K562 (cell line): Measurements from ENCODE around the gene MOK. TPM values are rescaled to one million over a fixed set of nuclear protein-coding genes. Genes with fewer than 3 reads are reported as not detected.

Source experiments
- ATAC-seq: fragments of 200-7000 bp; cut with Tn5 transposase; 3 replicates; pipeline ENCODE4 v1.9.1; 2020; ENCODE audit warnings: moderate library complexity
- BruUV-seq: library from RNA; stranded (reverse); fragments of 400-500 nt; replicated peaks from 2 replicates; lab custom pipeline; 2021; lab: Mats Ljungman, UMichigan
- CTCF ChIA-PET: fragments of 300-600 bp; formaldehyde crosslinking; extraction: SDS; loops from one replicate; lab custom pipeline; 2021; ENCODE audit warnings: low intra/inter-chr PET ratio; lab: Yijun Ruan, JAX
- POLR2A ChIA-PET: fragments of 300-600, 350-650 bp; sonication (Branson Sonifier 250); formaldehyde crosslinking; extraction: SDS; loops from one replicate; lab custom pipeline; 2021; ENCODE audit warnings: antibody characterized with exemption, inconsistent platforms; lab: Yijun Ruan, JAX
- DNase-seq, 4 experiments: peaks; one replicate each; pipeline versions ENCODE4 v3.0.0 to v3.0.0-alpha.2; 2011 to 2018; ENCODE audit warnings: low spot score in 3 of 4, mixed read lengths in 3 of 4; ENCODE audit errors: extremely low read depth in 1 of 4
- FAIRE-seq: peaks from 2 replicates; lab custom pipeline; 2011; peaks lifted over from hg19 to GRCh38; lab: Jason Lieb, UNC
- H2AFZ ChIP-seq: 2 replicates; pipeline ENCODE4 v1.6.0; 2011; ENCODE audit warnings: low read depth, low read length, control low read depth, inconsistent platforms
- H3K27ac ChIP-seq: fragments of 200-600 bp; 3 replicates; pipeline ENCODE4 v1.8.0; 2011; ENCODE audit warnings: low read depth, mild to moderate bottlenecking, control low read depth, inconsistent platforms, low read length, moderate library complexity, mixed read lengths; ENCODE audit errors: extremely low read depth
- H3K27me3 ChIP-seq, 2 experiments: fragments of 300-600 bp in 1 of 2; 2 replicates in 1 of 2; 3 replicates in 1 of 2; pipeline versions ENCODE4 v1.6.0 to v1.8.0; 2011; ENCODE audit warnings: inconsistent platforms in 2 of 2, low read length in 2 of 2, mild to moderate bottlenecking in 1 of 2, mixed read lengths in 1 of 2, moderate library complexity in 1 of 2; ENCODE audit not compliant: control insufficient read depth in 2 of 2, insufficient read depth in 2 of 2
- H3K36me3 ChIP-seq: fragments of 300-600 bp; 3 replicates; pipeline ENCODE4 v1.8.0; 2011; ENCODE audit warnings: mild to moderate bottlenecking, low read length, inconsistent platforms; ENCODE audit not compliant: control insufficient read depth, insufficient read depth
- H3K4me1 ChIP-seq, 2 experiments: fragments of 200-600 bp in 1 of 2; replicated peaks in 1 of 2; 2 replicates in 1 of 2; 3 replicates in 1 of 2; pipeline versions ENCODE4 v1.5.1 to v1.8.0; 2011; ENCODE audit warnings: inconsistent platforms in 2 of 2, low read length in 2 of 2, mild to moderate bottlenecking in 1 of 2, mixed read lengths in 1 of 2, moderate library complexity in 1 of 2; ENCODE audit not compliant: control insufficient read depth in 2 of 2, insufficient read depth in 2 of 2
- H3K4me2 ChIP-seq: 2 replicates; pipeline ENCODE4 v1.6.1; 2011; ENCODE audit warnings: low read length, control low read depth, inconsistent platforms, mixed read lengths; ENCODE audit not compliant: insufficient read depth
- H3K4me3 ChIP-seq: fragments of 200-600 bp; sonication (generic), shearing (Covaris generic); 2 replicates; pipeline ENCODE4 v1.5.1; 2016; ENCODE audit warnings: control low read depth, inconsistent platforms
- H3K79me2 ChIP-seq: fragments of 200-600 bp; 3 replicates; pipeline ENCODE4 v1.8.0; 2011; ENCODE audit warnings: low read length, inconsistent platforms; ENCODE audit not compliant: control insufficient read depth, insufficient read depth
- H3K9ac ChIP-seq, 2 experiments: 2 replicates each; pipeline versions ENCODE4 v1.6.0 to v1.6.1; 2011; ENCODE audit warnings: low read depth in 2 of 2, low read length in 2 of 2, control low read depth in 1 of 2, inconsistent platforms in 1 of 2, mild to moderate bottlenecking in 1 of 2, mixed read lengths in 1 of 2; ENCODE audit not compliant: insufficient read depth in 1 of 2
- H3K9me1 ChIP-seq: one replicate; pipeline ENCODE4 v1.6.0; 2011; ENCODE audit warnings: inconsistent platforms, mild to moderate bottlenecking, low read length, moderate library complexity; ENCODE audit not compliant: control insufficient read depth, insufficient read depth
- H3K9me3 ChIP-seq: replicated peaks from 2 replicates; pipeline ENCODE4 v1.5.1; 2011; ENCODE audit warnings: low read depth, low read length, inconsistent platforms; ENCODE audit not compliant: control insufficient read depth, insufficient read depth
- H4K20me1 ChIP-seq: replicated peaks from 2 replicates; pipeline ENCODE4 v1.6.1; 2011; ENCODE audit warnings: low read length, inconsistent platforms, mixed read lengths; ENCODE audit not compliant: control insufficient read depth, insufficient read depth
- CHD7 ChIP-seq: fragments of 200-600 bp; sonication (generic); IDR thresholded peaks from one replicate; pipeline ENCODE4 v1.6.1; 2012; ENCODE audit warnings: mild to moderate bottlenecking, low read depth, low read length, inconsistent platforms
- ESRRB ChIP-seq: fragments of 250-450 bp; sonication (Bioruptor Pico); IDR thresholded peaks from 2 replicates; pipeline ENCODE4 v1.5.0; 2020; ENCODE audit warnings: mild to moderate bottlenecking, moderate library complexity, borderline replicate concordance
- GATAD2B ChIP-seq: fragments of 450-650 bp; IDR thresholded peaks from 2 replicates; pipeline ENCODE4 v1.6.1; 2017; ENCODE audit warnings: mild to moderate bottlenecking, borderline replicate concordance
- POU5F1 ChIP-seq: fragments of 150-350 bp; IDR thresholded peaks from 2 replicates; pipeline ENCODE4 v1.6.1; 2014; ENCODE audit warnings: borderline replicate concordance, low read length, low read depth, mild to moderate bottlenecking; ENCODE audit not compliant: partially characterized antibody
- SLC30A9 ChIP-seq: fragments of 250-450 bp; sonication (Bioruptor Pico); IDR thresholded peaks from 2 replicates; pipeline ENCODE4 v1.8.0; 2022; ENCODE audit warnings: mild to moderate bottlenecking, moderate library complexity
- TSHZ1 ChIP-seq: fragments of 250-450 bp; sonication (Bioruptor Pico); IDR thresholded peaks from 2 replicates; pipeline ENCODE4 v1.4.0; 2020; ENCODE audit warnings: mild to moderate bottlenecking, moderate library complexity
- ZNF644 ChIP-seq: fragments of 200-800 bp; sonication (Bioruptor generic); IDR thresholded peaks from 2 replicates; pipeline ENCODE4 v1.6.1; 2016; ENCODE audit warnings: low read depth, missing genetic modification characterization, missing compliant biosample characterization
- WGBS: fragments of 100-300 bp; shearing (Covaris generic); methylation state at CpG from one replicate; pipeline ENCODE4 v1.1.6; 2016; ENCODE audit warnings: low coverage, mixed read lengths; ENCODE audit not compliant: insufficient coverage; ENCODE audit errors: missing lambda C conversion rate; 5-methylcytosine and 5-hydroxymethylcytosine counted together
- in situ Hi-C: fragments of 300-500 bp; cut with MboI; formaldehyde crosslinking; loops from 4 replicates; pipeline ENCODE4 v1.15.0; 2018; ENCODE audit warnings: inconsistent platforms, mixed read lengths
- intact Hi-C: fragments of 100-400 bp; cut with micrococcal nuclease; formaldehyde crosslinking; loops from 2 replicates; pipeline ENCODE4 v1.14.2; 2022
- polyA plus RNA-seq, 8 experiments: library from polyadenylated mRNA; depleted of rRNA in 4 of 8; stranded (reverse) in 5 of 8; unstranded in 3 of 8; fragments of >200 nt; fragmentation: Nextera tagmentation in 2 of 8; fragmentation: Illumina TruSeq in 1 of 8; extraction: Ambion mirVana in 2 of 8; extraction: Trizol in 1 of 8; gene quantifications; 2 replicates each; pipeline versions ENCODE4 v1.2.1 to v1.2.3, GENCODE V29; 2011 to 2014; ENCODE audit warnings: inconsistent platforms in 1 of 8, missing spikeins in 1 of 8
- total RNA-seq, 7 experiments: library from RNA; depleted of rRNA in 6 of 7; stranded (reverse); fragments of >200 nt in 6 of 7; fragmentation: Illumina TruSeq in 2 of 7; extraction: Trizol in 2 of 7; gene quantifications; 2 replicates each; pipeline versions ENCODE4 v1.2.1 to v1.2.3, GENCODE V29; 2011 to 2021; ENCODE audit warnings: low replicate concordance in 1 of 7

The MOK gene
- total and polyA plus RNA-seq, 9 of the 15 experiments (the other 6 are each of a cell fraction or from before 2014, with no cell fraction given): 1.3 to 8.4 (median 5.3) TPM

GRCh38 chr14:102345232-102345631 lies 40.3 kb upstream of the MOK start:
- Histone ChIP-seq H3K4me3 (no peak overlapping the region), H2AFZ (no peak overlapping the region), H3K4me1 (no peaks in the 10 kb centered on the region; a peak in 1 of 5 replicates), H3K27ac (no peak overlapping the region), H3K4me2 (no peak overlapping the region), H3K79me2 (no peaks in the 10 kb centered on the region), H4K20me1 (no peaks in the 10 kb centered on the region), H3K36me3 (peaks cover 41% of the 10 kb centered on the region), H3K9ac (no peak overlapping the region), H3K9me1 (no peaks in the 10 kb centered on the region), H3K9me3 (no peaks in the 10 kb centered on the region), H3K27me3 (no peaks in the 10 kb centered on the region)
- in situ Hi-C loops: no loop called here
- POLR2A ChIA-PET: interaction anchor here (0.9 kb wide), 1 partner anchor 15 kb away, joined by 3 read pairs; no protein-coding TSS in a partner anchor
- intact Hi-C loops: no loop called here
- 50% methylated on average over 2 of the region's 3 CpGs for WGBS
- CTCF ChIA-PET: no interaction called here
- no TSS peak for BruUV-seq
- FAIRE-seq (no peak), DNase-seq (no peak), ATAC-seq (no peak)
- TF ChIP-seq POU5F1 (no peak), ZNF644 (tag) (no peak), ESRRB (CRISPR knock-in tag) (no peak), GATAD2B (no peak), TSHZ1 (CRISPR knock-in tag) (no peak), CHD7 (no peak), SLC30A9 (no peak)
